ENCODE results near the gene NCKAP5. TPM values are rescaled to one million over a fixed set of nuclear protein-coding genes. Genes with fewer than 3 reads are reported as not detected.

NCKAP5 gene
- total and polyA plus RNA-seq, 11 donors = 0.51 to 10.5 (median 5.2) TPM

- intact Hi-C loops (cut with DNase I) = no loop called here
- H3K4me1 ChIP-seq = no peaks in the 10 kb centered on the region
- H3K9me3 ChIP-seq = peaks cover 0 to 22% (median 0%) of the 10 kb centered on the region in 12 donors
- ATAC-seq (no peak), DNase-seq (no peak)
- H3K4me3 ChIP-seq = no peak overlapping the region
- TF ChIP-seq POLR2A (IDR thresholded peaks at IDR 0.05) = no peak
- TF ChIP-seq, protein P1, sequence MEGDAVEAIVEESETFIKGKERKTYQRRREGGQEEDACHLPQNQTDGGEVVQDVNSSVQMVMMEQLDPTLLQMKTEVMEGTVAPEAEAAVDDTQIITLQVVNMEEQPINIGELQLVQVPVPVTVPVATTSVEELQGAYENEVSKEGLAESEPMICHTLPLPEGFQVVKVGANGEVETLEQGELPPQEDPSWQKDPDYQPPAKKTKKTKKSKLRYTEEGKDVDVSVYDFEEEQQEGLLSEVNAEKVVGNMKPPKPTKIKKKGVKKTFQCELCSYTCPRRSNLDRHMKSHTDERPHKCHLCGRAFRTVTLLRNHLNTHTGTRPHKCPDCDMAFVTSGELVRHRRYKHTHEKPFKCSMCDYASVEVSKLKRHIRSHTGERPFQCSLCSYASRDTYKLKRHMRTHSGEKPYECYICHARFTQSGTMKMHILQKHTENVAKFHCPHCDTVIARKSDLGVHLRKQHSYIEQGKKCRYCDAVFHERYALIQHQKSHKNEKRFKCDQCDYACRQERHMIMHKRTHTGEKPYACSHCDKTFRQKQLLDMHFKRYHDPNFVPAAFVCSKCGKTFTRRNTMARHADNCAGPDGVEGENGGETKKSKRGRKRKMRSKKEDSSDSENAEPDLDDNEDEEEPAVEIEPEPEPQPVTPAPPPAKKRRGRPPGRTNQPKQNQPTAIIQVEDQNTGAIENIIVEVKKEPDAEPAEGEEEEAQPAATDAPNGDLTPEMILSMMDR (IDR thresholded peaks at IDR 0.05) = no peak
- H3K36me3 ChIP-seq = no peaks in the 10 kb centered on the region
- H3K27me3 ChIP-seq = no peaks in the 10 kb centered on the region
- 79 to 84% (median 83%) methylated on average over 5 of the region's 5 CpGs for WGBS, 4 donors
- no peak overlapping the region for H3K27ac ChIP-seq
Observed at GRCh38 chr2:133194777-133195335, 373.4 kb downstream of the NCKAP5 start.

DNA sequence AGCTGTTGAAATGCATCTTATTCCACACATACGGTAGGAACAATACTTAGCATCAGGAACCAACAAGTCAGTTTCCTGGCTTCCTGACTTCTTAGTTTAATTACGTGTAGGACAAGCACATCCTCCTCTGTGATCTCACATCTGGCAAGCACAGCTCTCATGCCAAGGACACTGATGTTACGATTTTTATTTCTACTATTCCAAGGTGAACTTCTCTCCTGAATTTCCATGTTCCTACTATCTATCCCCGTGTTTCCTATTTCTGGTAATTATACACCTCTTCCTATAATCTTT lies 374.0 kb downstream of the NCKAP5 start:
- no peak for ATAC-seq
- WGBS, 4 donors = 37 to 58% (median 47%) methylated on average over 4 of the region's 4 CpGs
- no peak overlapping the region for H3K4me3 ChIP-seq
- H3K36me3 ChIP-seq = no peaks in the 10 kb centered on the region
- H3K27me3 ChIP-seq = no peaks in the 10 kb centered on the region
- no peak overlapping the region for H3K27ac ChIP-seq
- no peak for DNase-seq
- H3K4me1 ChIP-seq = no peaks in the 10 kb centered on the region
- peaks cover 0 to 22% (median 0%) of the 10 kb centered on the region in 12 donors for H3K9me3 ChIP-seq
- intact Hi-C loops (cut with DNase I) = no loop called here
- TF ChIP-seq POLR2A (IDR thresholded peaks at IDR 0.05) = no peak
- TF ChIP-seq, protein P1 (IDR thresholded peaks at IDR 0.05) = no peak

- Histone ChIP-seq H3K27ac (no peak overlapping the region), H3K4me3 (no peak overlapping the region), H3K36me3 (no peaks in the 10 kb centered on the region), H3K27me3 (no peaks in the 10 kb centered on the region), H3K4me1 (no peaks in the 10 kb centered on the region), H3K9me3 (peaks cover 0 to 22% (median 0%) of the 10 kb centered on the region in 12 donors)
- DNase-seq = no peak
- intact Hi-C loops (cut with DNase I) = loop anchor here in 1 of 10 donors (1.0 kb wide), 1 partner anchor 15 kb away; no protein-coding TSS in a partner anchor
- ATAC-seq = no peak
- 80 to 95% (median 91%) methylated on average over 7 of the region's 7 CpGs for WGBS, 4 donors
- TF ChIP-seq, protein P1 (IDR thresholded peaks at IDR 0.05) = no peak
- no peak for TF ChIP-seq POLR2A (IDR thresholded peaks at IDR 0.05)
Observed at GRCh38 chr2:133193544-133194361, 374.5 kb downstream of the NCKAP5 start.

DNA sequence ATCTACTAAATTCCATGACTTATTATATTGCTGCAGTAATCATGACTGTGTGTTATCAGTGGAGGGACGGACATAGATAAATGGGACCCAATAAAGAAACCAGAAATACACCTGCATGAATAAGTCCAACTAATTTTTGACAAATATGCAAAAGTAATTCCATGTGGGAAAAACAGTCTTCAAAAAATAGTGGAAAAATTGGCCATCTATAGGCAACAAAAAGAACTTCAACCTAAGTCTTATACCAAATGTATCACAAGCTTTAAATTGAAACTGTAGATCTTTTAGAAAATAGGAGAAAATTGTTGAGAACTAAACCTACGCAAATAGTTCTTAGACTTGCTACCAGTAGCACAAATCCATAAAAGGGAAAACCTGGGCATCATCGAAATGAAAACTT lies 376.2 kb downstream of the NCKAP5 start:
- intact Hi-C loops (cut with DNase I) = no loop called here

More for the DNA sequence above, 376.2 kb downstream of the NCKAP5 start:
- TF ChIP-seq, protein P1 (IDR thresholded peaks at IDR 0.05) = no peak
- no peak for TF ChIP-seq POLR2A (IDR thresholded peaks at IDR 0.05)
- H3K27me3 ChIP-seq = no peaks in the 10 kb centered on the region
- ATAC-seq (no peak), DNase-seq (no peak)
- H3K27ac ChIP-seq = no peak overlapping the region
- WGBS, 4 donors = 91 to 95% (median 94%) methylated on average over 3 of the region's 3 CpGs
- H3K4me1 ChIP-seq = no peaks in the 10 kb centered on the region
- no peak overlapping the region for H3K4me3 ChIP-seq
- H3K36me3 ChIP-seq = no peaks in the 10 kb centered on the region
- H3K9me3 ChIP-seq = peaks cover 0 to 22% (median 0%) of the 10 kb centered on the region in 12 donors
